Astrocyte (in vitro differentiated cells and primary cell): ENCODE results near the gene SHC1. TPM values are rescaled to one million over a fixed set of nuclear protein-coding genes. Genes with fewer than 3 reads are reported as not detected.

Experiments used
- DNase-seq: peaks from one replicate; pipeline ENCODE4 v3.0.0-alpha.2; 2010; ENCODE audit warnings: low read depth
- FAIRE-seq: peaks from 2 replicates; lab custom pipeline; 2011; peaks lifted over from hg19 to GRCh38; lab: Jason Lieb, UNC
- H2AFZ ChIP-seq: 2 replicates; pipeline ENCODE4 v1.6.0; 2012; ENCODE audit warnings: low read depth, low read length, inconsistent platforms
- H3K27ac ChIP-seq: 2 replicates; pipeline ENCODE4 v1.5.1; 2011; ENCODE audit warnings: low read depth, low read length, inconsistent platforms
- H3K27me3 ChIP-seq: 2 replicates; pipeline ENCODE4 v1.6.0; 2011; ENCODE audit warnings: low read length, inconsistent platforms; ENCODE audit not compliant: insufficient read depth
- H3K36me3 ChIP-seq: 2 replicates; pipeline ENCODE4 v1.5.1; 2011; ENCODE audit warnings: low read length, inconsistent platforms; ENCODE audit not compliant: insufficient read depth
- H3K4me1 ChIP-seq: 2 replicates; pipeline ENCODE4 v1.5.1; 2011; ENCODE audit warnings: low read length, inconsistent platforms; ENCODE audit not compliant: insufficient read depth
- H3K4me2 ChIP-seq: 2 replicates; pipeline ENCODE4 v1.6.0; 2012; ENCODE audit warnings: low read length, inconsistent platforms
- H3K4me3 ChIP-seq: 2 replicates; pipeline ENCODE4 v1.5.1; 2011; ENCODE audit warnings: low read depth, mild to moderate bottlenecking, low read length, inconsistent platforms; ENCODE audit not compliant: insufficient read depth
- H3K79me2 ChIP-seq: 2 replicates; pipeline ENCODE4 v1.6.0; 2012; ENCODE audit warnings: mild to moderate bottlenecking, low read length, inconsistent platforms; ENCODE audit not compliant: insufficient read depth
- H3K9ac ChIP-seq: 2 replicates; pipeline ENCODE4 v1.6.0; 2012; ENCODE audit warnings: mild to moderate bottlenecking, low read length, inconsistent platforms
- H3K9me3 ChIP-seq: 2 replicates; pipeline ENCODE4 v1.5.1; 2012; ENCODE audit warnings: low read depth, mild to moderate bottlenecking, low read length, inconsistent platforms; ENCODE audit not compliant: insufficient read depth
- H4K20me1 ChIP-seq: 2 replicates; pipeline ENCODE4 v1.6.0; 2012; ENCODE audit warnings: low read length, inconsistent platforms; ENCODE audit not compliant: insufficient read depth
- H3K27ac Mint-ChIP-seq: one replicate; pipeline ENCODE4 v1.8.0; 2021; ENCODE audit warnings: mild to moderate bottlenecking, mixed read lengths; ENCODE audit not compliant: unreplicated experiment
- H3K27me3 Mint-ChIP-seq: one replicate; pipeline ENCODE4 v1.8.0; 2021; ENCODE audit warnings: low read depth, mixed read lengths; ENCODE audit not compliant: unreplicated experiment
- H3K36me3 Mint-ChIP-seq: one replicate; pipeline ENCODE4 v1.8.0; 2021; ENCODE audit warnings: low read depth, mixed read lengths; ENCODE audit not compliant: unreplicated experiment
- H3K4me1 Mint-ChIP-seq: one replicate; pipeline ENCODE4 v1.8.0; 2021; ENCODE audit warnings: low read depth, mixed read lengths; ENCODE audit not compliant: unreplicated experiment
- H3K4me3 Mint-ChIP-seq: one replicate; pipeline ENCODE4 v1.8.0; 2021; ENCODE audit warnings: mild to moderate bottlenecking, moderate library complexity, mixed read lengths; ENCODE audit not compliant: unreplicated experiment
- H3K9me3 Mint-ChIP-seq: one replicate; pipeline ENCODE4 v1.8.0; 2021; ENCODE audit warnings: mild to moderate bottlenecking, mixed read lengths; ENCODE audit not compliant: unreplicated experiment
- EZH2 ChIP-seq: IDR thresholded peaks from 2 replicates; pipeline ENCODE4 v1.6.1; 2012; ENCODE audit warnings: mild to moderate bottlenecking, low read length, inconsistent platforms; ENCODE audit not compliant: insufficient read depth
- total RNA-seq: library from RNA; stranded (reverse); gene quantifications from 2 replicates; pipeline ENCODE4 v1.2.1, GENCODE V29; 2021
- TF ChIP-seq, protein P1 (sequence below): IDR thresholded peaks from 2 replicates; pipeline ENCODE4 v1.5.1; 2011; ENCODE audit warnings: low read depth, mild to moderate bottlenecking, inconsistent platforms, low read length, moderate library complexity; ENCODE audit not compliant: insufficient read depth

SHC1 gene
- total RNA-seq, 1 donor from 2014 or later: 397 TPM

DNA sequence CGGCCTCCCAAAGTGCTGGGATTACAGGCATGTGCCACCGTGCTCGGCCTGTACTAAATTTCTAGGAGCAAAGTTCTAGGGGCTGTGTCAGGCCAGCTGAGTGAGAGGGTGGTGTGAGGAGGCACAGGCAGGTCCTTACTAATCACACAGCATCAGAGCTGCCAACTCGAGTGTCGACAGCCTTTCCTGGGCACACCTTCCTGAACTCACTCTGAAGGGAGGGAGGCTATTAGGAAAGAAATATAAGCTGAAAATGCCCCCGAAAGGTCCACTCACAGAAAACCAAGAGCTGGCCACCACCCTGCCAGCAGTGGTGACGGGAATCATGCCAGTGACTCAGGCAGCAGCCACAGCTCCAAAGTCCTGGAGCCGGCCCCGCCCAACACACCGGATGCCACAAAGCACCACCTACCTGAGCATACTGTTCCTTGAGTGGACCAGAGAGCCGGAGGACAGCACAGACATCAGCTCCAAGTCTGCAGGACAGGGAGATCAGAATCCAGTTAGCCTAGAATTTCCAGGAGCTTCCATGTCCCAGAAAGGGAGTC, 38.5 kb downstream of the SHC1 start:
- no peak overlapping the region for H3K4me2 ChIP-seq
- FAIRE-seq: no peak
- TF ChIP-seq, protein P1, sequence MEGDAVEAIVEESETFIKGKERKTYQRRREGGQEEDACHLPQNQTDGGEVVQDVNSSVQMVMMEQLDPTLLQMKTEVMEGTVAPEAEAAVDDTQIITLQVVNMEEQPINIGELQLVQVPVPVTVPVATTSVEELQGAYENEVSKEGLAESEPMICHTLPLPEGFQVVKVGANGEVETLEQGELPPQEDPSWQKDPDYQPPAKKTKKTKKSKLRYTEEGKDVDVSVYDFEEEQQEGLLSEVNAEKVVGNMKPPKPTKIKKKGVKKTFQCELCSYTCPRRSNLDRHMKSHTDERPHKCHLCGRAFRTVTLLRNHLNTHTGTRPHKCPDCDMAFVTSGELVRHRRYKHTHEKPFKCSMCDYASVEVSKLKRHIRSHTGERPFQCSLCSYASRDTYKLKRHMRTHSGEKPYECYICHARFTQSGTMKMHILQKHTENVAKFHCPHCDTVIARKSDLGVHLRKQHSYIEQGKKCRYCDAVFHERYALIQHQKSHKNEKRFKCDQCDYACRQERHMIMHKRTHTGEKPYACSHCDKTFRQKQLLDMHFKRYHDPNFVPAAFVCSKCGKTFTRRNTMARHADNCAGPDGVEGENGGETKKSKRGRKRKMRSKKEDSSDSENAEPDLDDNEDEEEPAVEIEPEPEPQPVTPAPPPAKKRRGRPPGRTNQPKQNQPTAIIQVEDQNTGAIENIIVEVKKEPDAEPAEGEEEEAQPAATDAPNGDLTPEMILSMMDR: no peak
- TF ChIP-seq EZH2: no peak
- peaks cover 13% of the 10 kb centered on the region for H3K4me1 ChIP-seq
- no peak overlapping the region for H2AFZ ChIP-seq
- Mint-ChIP-seq H3K4me1 (peaks cover 5% of the 10 kb centered on the region), H3K4me3 (no peak overlapping the region), H3K27me3 (no peaks in the 10 kb centered on the region), H3K27ac (no peak overlapping the region), H3K36me3 (peaks cover 15% of the 10 kb centered on the region), H3K9me3 (peaks cover 3% of the 10 kb centered on the region)
- H4K20me1 ChIP-seq: peaks cover under 1% of the 10 kb centered on the region
- no peak overlapping the region for H3K4me3 ChIP-seq
- DNase-seq: no peak
- no peak overlapping the region for H3K27ac ChIP-seq
- peaks cover 4% of the 10 kb centered on the region for H3K79me2 ChIP-seq
- H3K27me3 ChIP-seq: no peaks in the 10 kb centered on the region
- H3K9ac ChIP-seq: no peak overlapping the region
- no peaks in the 10 kb centered on the region for H3K9me3 ChIP-seq
- no peaks in the 10 kb centered on the region for H3K36me3 ChIP-seq

DNA sequence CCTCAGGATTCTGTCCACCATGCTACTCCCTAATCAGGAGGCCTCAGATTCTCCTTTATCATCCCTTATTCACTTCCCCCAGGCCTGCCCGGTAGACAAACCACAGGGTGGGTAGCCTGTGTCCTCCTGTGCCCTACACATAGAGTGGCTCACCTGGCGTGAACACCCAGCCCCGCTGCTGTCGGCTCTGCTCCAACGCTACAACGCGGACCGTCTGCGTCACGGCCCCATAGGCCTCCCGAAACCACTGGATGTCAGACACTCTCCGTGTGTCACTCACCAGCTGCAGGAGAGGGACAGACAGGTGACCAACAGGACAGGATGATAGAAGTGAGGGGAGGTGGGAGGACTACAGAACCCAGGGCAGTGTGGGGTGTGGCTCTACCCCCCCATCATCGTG, 44.3 kb downstream of the SHC1 start:
- Mint-ChIP-seq H3K27ac (no peak overlapping the region), H3K36me3 (peaks cover 42% of the 10 kb centered on the region), H3K27me3 (no peaks in the 10 kb centered on the region), H3K4me1 (peaks cover 2% of the 10 kb centered on the region), H3K4me3 (no peak overlapping the region), H3K9me3 (peaks cover 5% of the 10 kb centered on the region)
- no peak overlapping the region for H3K9ac ChIP-seq
- H3K4me2 ChIP-seq: no peak overlapping the region
- FAIRE-seq: no peak
- H3K9me3 ChIP-seq: no peaks in the 10 kb centered on the region
- no peak for TF ChIP-seq EZH2
- TF ChIP-seq, protein P1: no peak
- H2AFZ ChIP-seq: no peak overlapping the region
- no peak for DNase-seq
- no peaks in the 10 kb centered on the region for H3K36me3 ChIP-seq
- no peaks in the 10 kb centered on the region for H3K4me1 ChIP-seq
- H3K4me3 ChIP-seq: no peak overlapping the region
- H4K20me1 ChIP-seq: peaks cover 3% of the 10 kb centered on the region
- no peak overlapping the region for H3K27ac ChIP-seq
- H3K79me2 ChIP-seq: no peaks in the 10 kb centered on the region
- H3K27me3 ChIP-seq: no peaks in the 10 kb centered on the region

DNA sequence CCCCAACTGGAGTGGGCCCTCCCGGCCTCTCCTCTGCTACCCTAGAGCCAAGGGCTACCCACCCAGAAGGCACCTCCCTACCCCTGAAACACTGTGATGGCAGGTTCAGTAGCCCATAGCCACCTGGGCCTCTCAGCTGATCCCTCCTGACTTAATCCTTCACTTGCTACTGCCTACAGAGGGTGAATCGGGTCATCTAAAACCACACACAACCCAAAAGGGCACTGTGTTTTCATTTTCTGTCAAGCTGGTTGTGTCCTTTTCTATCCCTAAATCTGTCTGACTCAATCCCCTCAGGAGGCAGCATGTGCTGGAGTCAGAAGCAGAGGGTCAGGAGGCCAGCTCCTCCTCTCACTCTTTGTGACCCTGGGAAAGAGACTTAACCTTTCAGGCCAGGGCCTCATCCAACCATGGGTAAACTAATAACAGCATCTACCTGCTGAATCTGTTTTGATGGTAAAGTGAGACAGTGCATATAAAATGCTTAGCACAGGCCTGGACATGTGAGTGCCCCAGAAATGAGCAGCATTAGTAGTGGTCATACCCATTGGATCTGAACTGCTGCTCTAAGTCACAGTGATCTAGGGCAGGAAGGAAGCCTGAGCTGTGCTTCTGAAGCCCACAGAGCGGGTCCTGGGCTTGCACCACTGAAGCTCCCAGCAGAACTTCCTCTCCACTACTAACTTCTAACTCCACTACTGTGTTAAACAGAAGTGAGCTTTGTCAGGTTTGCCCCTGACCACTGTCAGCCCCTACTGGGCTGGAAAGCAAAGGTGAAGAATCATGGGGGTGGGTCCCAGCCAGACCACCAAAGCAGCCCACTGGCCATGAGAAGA, 45.0 kb downstream of the SHC1 start:
- Histone ChIP-seq H3K9me3 (no peaks in the 10 kb centered on the region), H3K36me3 (no peaks in the 10 kb centered on the region), H4K20me1 (peaks cover 3% of the 10 kb centered on the region), H3K9ac (no peak overlapping the region), H3K4me2 (no peak overlapping the region), H3K27me3 (no peaks in the 10 kb centered on the region), H3K4me3 (no peak overlapping the region), H3K79me2 (no peaks in the 10 kb centered on the region), H3K4me1 (no peaks in the 10 kb centered on the region), H2AFZ (no peak overlapping the region), H3K27ac (no peak overlapping the region)
- no peak for DNase-seq
- TF ChIP-seq EZH2: no peak
- TF ChIP-seq, protein P1: no peak
- Mint-ChIP-seq H3K9me3 (peaks cover 5% of the 10 kb centered on the region), H3K4me1 (peaks cover 2% of the 10 kb centered on the region), H3K4me3 (no peak overlapping the region), H3K36me3 (peaks cover 42% of the 10 kb centered on the region), H3K27ac (no peak overlapping the region), H3K27me3 (no peaks in the 10 kb centered on the region)
- no peak for FAIRE-seq
